Astrocyte (in vitro differentiated cells and primary cell): ENCODE results near the gene FARS2. TPM values are rescaled to one million over a fixed set of nuclear protein-coding genes. Genes with fewer than 3 reads are reported as not detected.
A peak's percentile ranks its signal among the peaks of the same experiment; 100 is the strongest.

Experiments
- DNase-seq: peaks from one replicate; pipeline ENCODE4 v3.0.0-alpha.2; 2010; ENCODE audit warnings: low read depth
- FAIRE-seq: peaks from 2 replicates; lab custom pipeline; 2011; peaks lifted over from hg19 to GRCh38; lab: Jason Lieb, UNC
- H2AFZ ChIP-seq: 2 replicates; pipeline ENCODE4 v1.6.0; 2012; ENCODE audit warnings: low read depth, low read length, inconsistent platforms
- H3K27ac ChIP-seq: 2 replicates; pipeline ENCODE4 v1.5.1; 2011; ENCODE audit warnings: low read depth, low read length, inconsistent platforms
- H3K27me3 ChIP-seq: 2 replicates; pipeline ENCODE4 v1.6.0; 2011; ENCODE audit warnings: low read length, inconsistent platforms; ENCODE audit not compliant: insufficient read depth
- H3K36me3 ChIP-seq: 2 replicates; pipeline ENCODE4 v1.5.1; 2011; ENCODE audit warnings: low read length, inconsistent platforms; ENCODE audit not compliant: insufficient read depth
- H3K4me1 ChIP-seq: 2 replicates; pipeline ENCODE4 v1.5.1; 2011; ENCODE audit warnings: low read length, inconsistent platforms; ENCODE audit not compliant: insufficient read depth
- H3K4me2 ChIP-seq: 2 replicates; pipeline ENCODE4 v1.6.0; 2012; ENCODE audit warnings: low read length, inconsistent platforms
- H3K4me3 ChIP-seq: 2 replicates; pipeline ENCODE4 v1.5.1; 2011; ENCODE audit warnings: low read depth, mild to moderate bottlenecking, low read length, inconsistent platforms; ENCODE audit not compliant: insufficient read depth
- H3K79me2 ChIP-seq: 2 replicates; pipeline ENCODE4 v1.6.0; 2012; ENCODE audit warnings: mild to moderate bottlenecking, low read length, inconsistent platforms; ENCODE audit not compliant: insufficient read depth
- H3K9ac ChIP-seq: 2 replicates; pipeline ENCODE4 v1.6.0; 2012; ENCODE audit warnings: mild to moderate bottlenecking, low read length, inconsistent platforms
- H3K9me3 ChIP-seq: 2 replicates; pipeline ENCODE4 v1.5.1; 2012; ENCODE audit warnings: low read depth, mild to moderate bottlenecking, low read length, inconsistent platforms; ENCODE audit not compliant: insufficient read depth
- H4K20me1 ChIP-seq: 2 replicates; pipeline ENCODE4 v1.6.0; 2012; ENCODE audit warnings: low read length, inconsistent platforms; ENCODE audit not compliant: insufficient read depth
- H3K27ac Mint-ChIP-seq: one replicate; pipeline ENCODE4 v1.8.0; 2021; ENCODE audit warnings: mild to moderate bottlenecking, mixed read lengths; ENCODE audit not compliant: unreplicated experiment
- H3K27me3 Mint-ChIP-seq: one replicate; pipeline ENCODE4 v1.8.0; 2021; ENCODE audit warnings: low read depth, mixed read lengths; ENCODE audit not compliant: unreplicated experiment
- H3K36me3 Mint-ChIP-seq: one replicate; pipeline ENCODE4 v1.8.0; 2021; ENCODE audit warnings: low read depth, mixed read lengths; ENCODE audit not compliant: unreplicated experiment
- H3K4me1 Mint-ChIP-seq: one replicate; pipeline ENCODE4 v1.8.0; 2021; ENCODE audit warnings: low read depth, mixed read lengths; ENCODE audit not compliant: unreplicated experiment
- H3K4me3 Mint-ChIP-seq: one replicate; pipeline ENCODE4 v1.8.0; 2021; ENCODE audit warnings: mild to moderate bottlenecking, moderate library complexity, mixed read lengths; ENCODE audit not compliant: unreplicated experiment
- H3K9me3 Mint-ChIP-seq: one replicate; pipeline ENCODE4 v1.8.0; 2021; ENCODE audit warnings: mild to moderate bottlenecking, mixed read lengths; ENCODE audit not compliant: unreplicated experiment
- CTCF ChIP-seq: IDR thresholded peaks from 2 replicates; pipeline ENCODE4 v1.5.1; 2011; ENCODE audit warnings: low read depth, mild to moderate bottlenecking, inconsistent platforms, low read length, moderate library complexity; ENCODE audit not compliant: insufficient read depth
- EZH2 ChIP-seq: IDR thresholded peaks from 2 replicates; pipeline ENCODE4 v1.6.1; 2012; ENCODE audit warnings: mild to moderate bottlenecking, low read length, inconsistent platforms; ENCODE audit not compliant: insufficient read depth
- total RNA-seq: library from RNA; stranded (reverse); gene quantifications from 2 replicates; pipeline ENCODE4 v1.2.1, GENCODE V29; 2021

The FARS2 gene
- total RNA-seq, 1 donor from 2014 or later = 13.3 TPM

- H3K9me3 ChIP-seq = no peaks in the 10 kb centered on the region
- no peak overlapping the region for H2AFZ ChIP-seq
- TF ChIP-seq EZH2 (no peak), CTCF (no peak)
- H3K9ac ChIP-seq = no peak overlapping the region
- no peaks in the 10 kb centered on the region for H3K4me1 Mint-ChIP-seq
- FAIRE-seq = no peak
- no peaks in the 10 kb centered on the region for H3K4me1 ChIP-seq
- H3K4me2 ChIP-seq = no peak overlapping the region
- H3K4me3 ChIP-seq = no peak overlapping the region
- no peaks in the 10 kb centered on the region for H3K9me3 Mint-ChIP-seq
- no peaks in the 10 kb centered on the region for H3K27me3 ChIP-seq
- no peaks in the 10 kb centered on the region for H3K79me2 ChIP-seq
- DNase-seq = no peak
- H4K20me1 ChIP-seq = no peaks in the 10 kb centered on the region
- H3K27me3 Mint-ChIP-seq = no peaks in the 10 kb centered on the region
- H3K27ac ChIP-seq = no peak overlapping the region
- no peaks in the 10 kb centered on the region for H3K36me3 ChIP-seq
- no peak overlapping the region for H3K27ac Mint-ChIP-seq
- H3K36me3 Mint-ChIP-seq = no peaks in the 10 kb centered on the region
- H3K4me3 Mint-ChIP-seq = no peak overlapping the region
Measured at GRCh38 chr6:5605937-5606336, 344.6 kb downstream of the FARS2 start.

GRCh38 chr6:5606546-5606945 lies 345.2 kb downstream of the FARS2 start:
- no peak overlapping the region for H3K4me2 ChIP-seq
- Mint-ChIP-seq H3K4me1 (no peaks in the 10 kb centered on the region), H3K36me3 (no peaks in the 10 kb centered on the region), H3K9me3 (no peaks in the 10 kb centered on the region), H3K27me3 (no peaks in the 10 kb centered on the region), H3K4me3 (no peak overlapping the region), H3K27ac (no peak overlapping the region)
- DNase-seq (peak; percentile 6), FAIRE-seq (no peak)
- no peaks in the 10 kb centered on the region for H3K9me3 ChIP-seq
- no peaks in the 10 kb centered on the region for H3K36me3 ChIP-seq
- H3K4me1 ChIP-seq = no peaks in the 10 kb centered on the region
- no peak overlapping the region for H2AFZ ChIP-seq
- no peaks in the 10 kb centered on the region for H3K79me2 ChIP-seq
- H3K27me3 ChIP-seq = no peaks in the 10 kb centered on the region
- no peak overlapping the region for H3K27ac ChIP-seq
- H3K4me3 ChIP-seq = no peak overlapping the region
- no peak overlapping the region for H3K9ac ChIP-seq
- no peaks in the 10 kb centered on the region for H4K20me1 ChIP-seq
- TF ChIP-seq CTCF = no peak
- TF ChIP-seq EZH2 = no peak

- no peaks in the 10 kb centered on the region for H3K4me1 ChIP-seq
- no peaks in the 10 kb centered on the region for H3K27me3 ChIP-seq
- FAIRE-seq (no peak), DNase-seq (no peak)
- Mint-ChIP-seq H3K4me1 (no peaks in the 10 kb centered on the region), H3K9me3 (no peaks in the 10 kb centered on the region), H3K4me3 (no peak overlapping the region), H3K27ac (no peak overlapping the region), H3K27me3 (no peaks in the 10 kb centered on the region), H3K36me3 (no peaks in the 10 kb centered on the region)
- H3K27ac ChIP-seq = no peak overlapping the region
- H3K36me3 ChIP-seq = no peaks in the 10 kb centered on the region
- H3K9me3 ChIP-seq = no peaks in the 10 kb centered on the region
- no peaks in the 10 kb centered on the region for H4K20me1 ChIP-seq
- H3K4me3 ChIP-seq = no peak overlapping the region
- no peak overlapping the region for H3K4me2 ChIP-seq
- TF ChIP-seq CTCF (no peak), EZH2 (no peak)
- H3K79me2 ChIP-seq = no peaks in the 10 kb centered on the region
- no peak overlapping the region for H2AFZ ChIP-seq
- no peak overlapping the region for H3K9ac ChIP-seq
Measured at GRCh38 chr6:5610640-5611039, 349.3 kb downstream of the FARS2 start.
